ENCODE measurements around the gene CRYBA2.

The CRYBA2 gene

GRCh38 chr2:218990052-218990451 is 3.2 kb downstream of the CRYBA2 start:
- Histone ChIP-seq H3K79me2 (ENCODE audit: insufficient read depth, low read length) (no peaks in the 10 kb centered on the region), H3K4me3 (ENCODE audit: insufficient read depth, low read length, poor library complexity, severe bottlenecking) (no peak overlapping the region), H3K9me2 (replicated peaks; ENCODE audit: insufficient read depth, low read length) (no peaks in the 10 kb centered on the region), H2AFZ (ENCODE audit: low read depth, low read length, severe bottlenecking) (no peak overlapping the region), H3K9me3 (ENCODE audit: insufficient read depth, low read length) (no peaks in the 10 kb centered on the region), H3K36me3 (ENCODE audit: low read length) (no peaks in the 10 kb centered on the region), H3K27ac (ENCODE audit: low read depth, low read length) (no peak overlapping the region), H4K20me1 (ENCODE audit: low read depth, low read length) (no peaks in the 10 kb centered on the region), H3K4me2 (ENCODE audit: low read depth, low read length, poor library complexity, severe bottlenecking) (no peak overlapping the region), H3K27me3 (ENCODE audit: low read length) (no peaks in the 10 kb centered on the region), H3K9ac (ENCODE audit: low read length) (no peak overlapping the region), H3F3A (ENCODE audit: insufficient read depth) (no peaks in the 10 kb centered on the region)
- no peak for TF ChIP-seq EZH2phosphoT487 (conservative IDR thresholded peaks at IDR 0.05; ENCODE audit: low read length)
- TF ChIP-seq CTCF (IDR thresholded peaks at IDR 0.05; ENCODE audit: insufficient read depth, low read length, poor library complexity, severe bottlenecking): no peak

GRCh38 chr2:218988650-218989049 is 4.6 kb downstream of the CRYBA2 start:
- Histone ChIP-seq H4K20me1 (ENCODE audit: low read depth, low read length) (no peaks in the 10 kb centered on the region), H3K27me3 (ENCODE audit: low read length) (no peaks in the 10 kb centered on the region)

DNA sequence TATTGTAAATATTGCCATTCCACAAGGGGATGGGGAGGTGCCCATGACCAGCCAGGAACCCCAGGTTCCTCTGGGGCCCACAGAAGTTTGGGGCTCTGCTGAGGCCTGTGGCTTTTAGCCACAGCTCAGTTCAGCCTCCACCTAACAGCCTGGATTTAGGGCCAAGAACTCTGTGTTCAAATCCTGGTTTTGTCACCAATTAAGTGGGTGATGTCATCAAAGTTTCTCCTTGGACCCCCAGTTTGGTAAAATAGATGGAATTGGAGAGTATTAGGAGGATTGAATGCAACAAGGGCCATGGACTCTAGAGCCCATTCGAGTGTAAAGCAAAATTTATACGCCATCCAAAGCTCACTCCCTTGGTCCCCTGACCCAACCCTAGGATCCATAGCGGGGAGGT is 5.1 kb downstream of the CRYBA2 start:
- no peaks in the 10 kb centered on the region for H3K9me3 ChIP-seq (ENCODE audit: insufficient read depth, low read length)
- H3F3A ChIP-seq (ENCODE audit: insufficient read depth): no peaks in the 10 kb centered on the region
- H4K20me1 ChIP-seq (ENCODE audit: low read depth, low read length): no peaks in the 10 kb centered on the region
- H3K4me2 ChIP-seq (ENCODE audit: low read depth, low read length, poor library complexity, severe bottlenecking): no peak overlapping the region
- no peak overlapping the region for H3K27ac ChIP-seq (ENCODE audit: low read depth, low read length)
- H3K9me2 ChIP-seq (replicated peaks; ENCODE audit: insufficient read depth, low read length): no peaks in the 10 kb centered on the region
- H3K4me3 ChIP-seq (ENCODE audit: insufficient read depth, low read length, poor library complexity, severe bottlenecking): no peak overlapping the region
- no peaks in the 10 kb centered on the region for H3K36me3 ChIP-seq (ENCODE audit: low read length)
- no peaks in the 10 kb centered on the region for H3K27me3 ChIP-seq (ENCODE audit: low read length)
- H2AFZ ChIP-seq (ENCODE audit: low read depth, low read length, severe bottlenecking): no peak overlapping the region
- no peak overlapping the region for H3K9ac ChIP-seq (ENCODE audit: low read length)
- TF ChIP-seq CTCF (IDR thresholded peaks at IDR 0.05; ENCODE audit: insufficient read depth, low read length, poor library complexity, severe bottlenecking) (no peak), EZH2phosphoT487 (conservative IDR thresholded peaks at IDR 0.05; ENCODE audit: low read length) (no peak)
- no peaks in the 10 kb centered on the region for H3K79me2 ChIP-seq (ENCODE audit: insufficient read depth, low read length)

More at GRCh38 chr2:218988650-218989049, 4.6 kb downstream of the CRYBA2 start:
- H3K9me2 ChIP-seq (replicated peaks; ENCODE audit: insufficient read depth, low read length): no peaks in the 10 kb centered on the region
- H2AFZ ChIP-seq (ENCODE audit: low read depth, low read length, severe bottlenecking): no peak overlapping the region
- H3F3A ChIP-seq (ENCODE audit: insufficient read depth): no peaks in the 10 kb centered on the region
- no peaks in the 10 kb centered on the region for H3K9me3 ChIP-seq (ENCODE audit: insufficient read depth, low read length)
- no peak overlapping the region for H3K4me3 ChIP-seq (ENCODE audit: insufficient read depth, low read length, poor library complexity, severe bottlenecking)
- no peak overlapping the region for H3K27ac ChIP-seq (ENCODE audit: low read depth, low read length)
- TF ChIP-seq CTCF (IDR thresholded peaks at IDR 0.05; ENCODE audit: insufficient read depth, low read length, poor library complexity, severe bottlenecking) (no peak), EZH2phosphoT487 (conservative IDR thresholded peaks at IDR 0.05; ENCODE audit: low read length) (no peak)
- H3K9ac ChIP-seq (ENCODE audit: low read length): no peak overlapping the region
- H3K4me2 ChIP-seq (ENCODE audit: low read depth, low read length, poor library complexity, severe bottlenecking): no peak overlapping the region
- H3K36me3 ChIP-seq (ENCODE audit: low read length): no peaks in the 10 kb centered on the region
- H3K79me2 ChIP-seq (ENCODE audit: insufficient read depth, low read length): no peaks in the 10 kb centered on the region
